ENCODE measurements around the gene AFF4. TPM values are rescaled to one million over a fixed set of nuclear protein-coding genes. Genes with fewer than 3 reads are reported as not detected.

The AFF4 gene
- total and polyA plus RNA-seq, 10 of the 15 experiments (the other 5 are each of a cell fraction or from before 2014, with no cell fraction given), result 1.1 to 20.2 (median 10.4) TPM

GRCh38 chr5:132963171-132964104 lies at the start of gene AFF4 (continued):
- TF ChIP-seq, protein P1, sequence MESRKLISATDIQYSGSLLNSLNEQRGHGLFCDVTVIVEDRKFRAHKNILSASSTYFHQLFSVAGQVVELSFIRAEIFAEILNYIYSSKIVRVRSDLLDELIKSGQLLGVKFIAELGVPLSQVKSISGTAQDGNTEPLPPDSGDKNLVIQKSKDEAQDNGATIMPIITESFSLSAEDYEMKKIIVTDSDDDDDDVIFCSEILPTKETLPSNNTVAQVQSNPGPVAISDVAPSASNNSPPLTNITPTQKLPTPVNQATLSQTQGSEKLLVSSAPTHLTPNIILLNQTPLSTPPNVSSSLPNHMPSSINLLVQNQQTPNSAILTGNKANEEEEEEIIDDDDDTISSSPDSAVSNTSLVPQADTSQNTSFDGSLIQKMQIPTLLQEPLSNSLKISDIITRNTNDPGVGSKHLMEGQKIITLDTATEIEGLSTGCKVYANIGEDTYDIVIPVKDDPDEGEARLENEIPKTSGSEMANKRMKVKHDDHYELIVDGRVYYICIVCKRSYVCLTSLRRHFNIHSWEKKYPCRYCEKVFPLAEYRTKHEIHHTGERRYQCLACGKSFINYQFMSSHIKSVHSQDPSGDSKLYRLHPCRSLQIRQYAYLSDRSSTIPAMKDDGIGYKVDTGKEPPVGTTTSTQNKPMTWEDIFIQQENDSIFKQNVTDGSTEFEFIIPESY (IDR thresholded peaks at IDR 0.05), result no peak
- no peak for TF ChIP-seq ZNF622 (IDR thresholded peaks at IDR 0.05)
- TF ChIP-seq ASH2L (IDR thresholded peaks at IDR 0.05; ENCODE audit: borderline replicate concordance, low read depth), result peak; percentile 87; the same call in 1 of the 2 replicates
- TF ChIP-seq YY1 (IDR thresholded peaks at IDR 0.05; ENCODE audit: low read depth, low read length), result peak; percentile 67
- 0 out of 2 replicates have a peak, but pooled peaks have one; percentile 29 for TF ChIP-seq MEF2A (IDR thresholded peaks at IDR 0.05; ENCODE audit: insufficient read depth, low read depth, low read length)
- peak; percentile 92 for TF ChIP-seq DPF2 (IDR thresholded peaks at IDR 0.05)
- TF ChIP-seq MYB (IDR thresholded peaks at IDR 0.05; ENCODE audit: borderline replicate concordance, low read depth, low read length), result no peak
- TF ChIP-seq CHD4 (IDR thresholded peaks at IDR 0.05), result no peak
- peak; percentile 66 for TF ChIP-seq SP1 (IDR thresholded peaks at IDR 0.05; ENCODE audit: low read depth, low read length)
- peak; percentile 99 for TF ChIP-seq USF1 (IDR thresholded peaks at IDR 0.05; ENCODE audit: borderline replicate concordance, extremely low read length, insufficient read depth, low read depth, low read length)
- TF ChIP-seq, protein P2, sequence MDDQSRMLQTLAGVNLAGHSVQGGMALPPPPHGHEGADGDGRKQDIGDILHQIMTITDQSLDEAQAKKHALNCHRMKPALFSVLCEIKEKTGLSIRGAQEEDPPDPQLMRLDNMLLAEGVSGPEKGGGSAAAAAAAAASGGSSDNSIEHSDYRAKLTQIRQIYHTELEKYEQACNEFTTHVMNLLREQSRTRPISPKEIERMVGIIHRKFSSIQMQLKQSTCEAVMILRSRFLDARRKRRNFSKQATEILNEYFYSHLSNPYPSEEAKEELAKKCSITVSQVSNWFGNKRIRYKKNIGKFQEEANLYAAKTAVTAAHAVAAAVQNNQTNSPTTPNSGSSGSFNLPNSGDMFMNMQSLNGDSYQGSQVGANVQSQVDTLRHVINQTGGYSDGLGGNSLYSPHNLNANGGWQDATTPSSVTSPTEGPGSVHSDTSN (IDR thresholded peaks at IDR 0.05; ENCODE audit: insufficient replicate concordance, low read depth, low read length), result peak; percentile 88
- peak; percentile 72 for TF ChIP-seq GABPA (IDR thresholded peaks at IDR 0.05; ENCODE audit: low read depth)
- 0 out of 2 replicates have a peak, but pooled peaks have one; percentile 14 for TF ChIP-seq BCL11A (IDR thresholded peaks at IDR 0.05; ENCODE audit: low read depth, low read length)
- no peak for TF ChIP-seq SRF (IDR thresholded peaks at IDR 0.05; ENCODE audit: low read depth in 2 of 2, low read length in 2 of 2)
- no peak for TF ChIP-seq ESRRA (IDR thresholded peaks at IDR 0.05; ENCODE audit: low read length)
- TF ChIP-seq FOXK2 (IDR thresholded peaks at IDR 0.05), result no peak
- TF ChIP-seq RAD21 (IDR thresholded peaks at IDR 0.05; ENCODE audit: insufficient read depth, low read depth, low read length), result no peak
- TF ChIP-seq, protein P3, sequence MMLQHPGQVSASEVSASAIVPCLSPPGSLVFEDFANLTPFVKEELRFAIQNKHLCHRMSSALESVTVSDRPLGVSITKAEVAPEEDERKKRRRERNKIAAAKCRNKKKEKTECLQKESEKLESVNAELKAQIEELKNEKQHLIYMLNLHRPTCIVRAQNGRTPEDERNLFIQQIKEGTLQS (IDR thresholded peaks at IDR 0.05; ENCODE audit: borderline replicate concordance, extremely low read depth, low read depth, low read length), result peak; percentile 97
- no peak for TF ChIP-seq NR2C2 (IDR thresholded peaks at IDR 0.05; ENCODE audit: borderline replicate concordance, control insufficient read depth, insufficient read length, low read depth)
- TF ChIP-seq WRNIP1 (IDR thresholded peaks at IDR 0.05; ENCODE audit: borderline replicate concordance, low read depth, low read length), result no peak
- peak; percentile 60 for TF ChIP-seq MXI1 (IDR thresholded peaks at IDR 0.05; ENCODE audit: low read depth, low read length)
- no peak for TF ChIP-seq EP300 (IDR thresholded peaks at IDR 0.05; ENCODE audit: borderline replicate concordance in 1 of 2, control insufficient read depth in 1 of 2, low read depth in 2 of 2, low read length in 2 of 2)
- TF ChIP-seq NR2C1 (IDR thresholded peaks at IDR 0.05), result no peak; the same call in 1 of the 2 replicates
- TF ChIP-seq GATAD2B (conservative IDR thresholded peaks at IDR 0.05; ENCODE audit: low read depth), result peak; percentile 84
- no peak for TF ChIP-seq HDAC6 (IDR thresholded peaks at IDR 0.05; ENCODE audit: unreplicated experiment)
- no peak for TF ChIP-seq SIX5 (IDR thresholded peaks at IDR 0.05; ENCODE audit: low read depth, low read length, severe bottlenecking)
